Measurements from ENCODE around the gene BABAM2. TPM values are rescaled to one million over a fixed set of nuclear protein-coding genes. Genes with fewer than 3 reads are reported as not detected.

The BABAM2 gene
- polyA plus RNA-seq, 1 experiment = 32.6 TPM

GRCh38 chr2:27942612-27943547 lies 52.4 kb downstream of the BABAM2 start:
- H3K36me3 ChIP-seq (ENCODE audit: control insufficient read depth, insufficient read depth, low read length) = peaks cover 4% of the 10 kb centered on the region; the same call in 1 of the 2 replicates
- ChIA-PET CTCF (interaction anchor here (0.6 to 1.3 kb wide), 2 partner anchors 12 to 145 kb away, joined by 3 read pairs; no protein-coding TSS in a partner anchor), POLR2A (no interaction called here)
- DNase-seq (ENCODE audit: low read depth) = no peak
- no peak overlapping the region for H3K4me3 ChIP-seq (ENCODE audit: low read depth, low read length)
- TF ChIP-seq, protein P1, sequence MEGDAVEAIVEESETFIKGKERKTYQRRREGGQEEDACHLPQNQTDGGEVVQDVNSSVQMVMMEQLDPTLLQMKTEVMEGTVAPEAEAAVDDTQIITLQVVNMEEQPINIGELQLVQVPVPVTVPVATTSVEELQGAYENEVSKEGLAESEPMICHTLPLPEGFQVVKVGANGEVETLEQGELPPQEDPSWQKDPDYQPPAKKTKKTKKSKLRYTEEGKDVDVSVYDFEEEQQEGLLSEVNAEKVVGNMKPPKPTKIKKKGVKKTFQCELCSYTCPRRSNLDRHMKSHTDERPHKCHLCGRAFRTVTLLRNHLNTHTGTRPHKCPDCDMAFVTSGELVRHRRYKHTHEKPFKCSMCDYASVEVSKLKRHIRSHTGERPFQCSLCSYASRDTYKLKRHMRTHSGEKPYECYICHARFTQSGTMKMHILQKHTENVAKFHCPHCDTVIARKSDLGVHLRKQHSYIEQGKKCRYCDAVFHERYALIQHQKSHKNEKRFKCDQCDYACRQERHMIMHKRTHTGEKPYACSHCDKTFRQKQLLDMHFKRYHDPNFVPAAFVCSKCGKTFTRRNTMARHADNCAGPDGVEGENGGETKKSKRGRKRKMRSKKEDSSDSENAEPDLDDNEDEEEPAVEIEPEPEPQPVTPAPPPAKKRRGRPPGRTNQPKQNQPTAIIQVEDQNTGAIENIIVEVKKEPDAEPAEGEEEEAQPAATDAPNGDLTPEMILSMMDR (IDR thresholded peaks at IDR 0.05; ENCODE audit: insufficient read depth, low read depth, low read length) = no peak
- no peaks in the 10 kb centered on the region for H3K27me3 ChIP-seq (ENCODE audit: control insufficient read depth, insufficient read depth, low read length)

DNA sequence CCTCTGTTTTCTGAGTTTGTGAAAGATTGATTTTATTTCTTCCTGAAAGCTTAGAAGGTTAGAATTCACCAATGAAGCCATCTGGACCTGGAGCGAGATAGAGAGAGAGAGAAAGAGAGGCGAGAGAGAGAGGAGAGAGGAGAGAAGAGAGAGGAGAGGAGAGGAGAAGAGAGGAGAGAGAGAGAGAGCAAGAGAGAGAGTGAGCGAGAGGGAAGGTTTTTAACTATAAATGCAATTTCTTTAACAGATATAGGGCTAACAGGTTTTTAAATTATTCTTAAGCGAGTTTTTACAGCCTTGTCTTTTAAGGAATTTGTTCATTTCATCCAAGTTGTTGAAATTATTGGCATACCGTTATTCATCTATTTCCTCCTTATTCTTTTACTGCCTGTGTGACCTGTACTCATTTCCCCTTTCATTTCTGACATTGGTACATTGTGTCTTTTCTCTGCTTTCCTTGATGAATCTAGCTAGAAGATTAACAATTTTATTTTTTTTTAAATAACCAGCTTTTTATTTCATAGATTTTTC lies 56.1 kb downstream of the BABAM2 start:
- TF ChIP-seq, protein P1 (IDR thresholded peaks at IDR 0.05; ENCODE audit: insufficient read depth, low read depth, low read length) = no peak
- no peak overlapping the region for H3K4me3 ChIP-seq (ENCODE audit: low read depth, low read length)
- H3K27me3 ChIP-seq (ENCODE audit: control insufficient read depth, insufficient read depth, low read length) = no peaks in the 10 kb centered on the region
- DNase-seq (ENCODE audit: low read depth) = no peak
- H3K36me3 ChIP-seq (ENCODE audit: control insufficient read depth, insufficient read depth, low read length) = peaks cover 4% of the 10 kb centered on the region; the same call in 1 of the 2 replicates
- ChIA-PET CTCF (no interaction called here), POLR2A (no interaction called here)

DNA sequence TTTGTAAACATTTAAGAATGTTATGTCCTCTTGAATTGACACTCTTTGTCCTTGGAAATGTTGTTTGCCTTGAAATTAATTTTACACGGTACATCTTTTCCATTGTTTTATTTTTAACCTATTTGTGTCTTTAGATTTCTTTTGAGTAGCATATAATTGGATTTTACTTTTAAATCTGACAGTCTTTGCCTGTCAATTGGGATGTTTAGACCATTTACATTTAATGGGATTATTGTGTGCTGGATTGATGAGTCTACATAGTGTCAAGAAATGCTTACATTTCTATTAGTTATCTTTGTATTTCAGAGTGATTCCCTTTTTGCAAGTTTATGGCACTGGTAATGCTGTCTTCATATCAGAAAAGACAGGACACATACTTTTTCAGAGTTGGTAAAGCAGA lies 61.5 kb downstream of the BABAM2 start:
- POLR2A ChIA-PET = no interaction called here
- Histone ChIP-seq H3K4me3 (ENCODE audit: low read depth, low read length) (no peak overlapping the region), H3K36me3 (ENCODE audit: control insufficient read depth, insufficient read depth, low read length) (no peaks in the 10 kb centered on the region), H3K27me3 (ENCODE audit: control insufficient read depth, insufficient read depth, low read length) (no peaks in the 10 kb centered on the region)
- CTCF ChIA-PET = no interaction called here
- no peak for DNase-seq (ENCODE audit: low read depth)
- TF ChIP-seq, protein P1 (IDR thresholded peaks at IDR 0.05; ENCODE audit: insufficient read depth, low read depth, low read length) = no peak

DNA sequence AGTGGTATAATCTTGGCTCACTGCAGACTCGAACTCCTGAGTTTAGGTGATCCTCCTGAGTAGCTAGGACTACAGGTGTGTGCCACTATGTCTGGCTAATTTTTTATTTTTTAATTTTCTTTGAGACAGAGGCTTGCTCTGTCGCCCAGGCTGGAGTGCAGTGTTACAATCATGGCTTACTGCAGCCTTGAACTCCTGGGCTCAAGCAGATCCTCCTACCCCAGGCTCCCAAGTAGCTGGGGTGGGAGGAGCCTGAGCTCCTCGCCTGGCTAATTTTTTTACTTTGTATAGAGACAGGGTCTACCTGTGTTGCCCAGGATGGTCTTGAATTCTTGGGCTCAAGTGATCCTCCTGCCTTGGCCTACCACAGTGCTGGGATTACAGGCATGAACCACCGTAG lies 62.5 kb downstream of the BABAM2 start:
- TF ChIP-seq, protein P1 (IDR thresholded peaks at IDR 0.05; ENCODE audit: insufficient read depth, low read depth, low read length) = no peak
- CTCF ChIA-PET = interaction anchor here (1.2 to 1.3 kb wide), 2 partner anchors 9 to 249 kb away, joined by 3 to 5 read pairs; no protein-coding TSS in a partner anchor

DNA sequence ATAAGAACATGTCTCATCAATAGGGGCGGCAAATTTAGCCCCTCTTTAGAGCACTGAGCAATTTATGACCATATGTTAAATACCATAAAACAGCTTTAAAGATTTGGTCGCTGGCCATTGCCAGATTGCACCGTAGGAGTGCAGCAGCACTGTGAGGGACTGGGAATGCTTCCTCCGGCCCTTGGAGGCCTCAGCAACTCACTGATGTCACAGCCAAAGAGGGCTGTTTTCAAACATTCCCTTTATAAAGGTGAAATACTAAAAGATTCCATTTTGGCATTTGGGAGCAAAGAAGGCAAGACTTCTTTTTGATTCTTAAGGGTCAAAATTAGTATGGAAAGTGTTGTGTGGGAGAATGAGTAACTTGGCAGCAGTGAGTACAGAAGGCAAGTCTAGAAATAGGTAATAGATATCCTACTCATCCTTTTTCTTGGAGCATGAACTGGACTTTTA lies 63.7 kb downstream of the BABAM2 start:
- no peaks in the 10 kb centered on the region for H3K27me3 ChIP-seq (ENCODE audit: control insufficient read depth, insufficient read depth, low read length)
- ChIA-PET CTCF (interaction anchor here (0.9 to 1.3 kb wide), 3 partner anchors 202 to 479 kb away, joined by 3 to 4 read pairs (median 3); no protein-coding TSS in a partner anchor), POLR2A (interaction anchor here (0.8 kb wide), 1 partner anchor 231 kb away, joined by 3 read pairs; no protein-coding TSS in a partner anchor)
- no peaks in the 10 kb centered on the region for H3K36me3 ChIP-seq (ENCODE audit: control insufficient read depth, insufficient read depth, low read length)
- no peak for DNase-seq (ENCODE audit: low read depth)
- TF ChIP-seq, protein P1 (IDR thresholded peaks at IDR 0.05; ENCODE audit: insufficient read depth, low read depth, low read length) = no peak
- H3K4me3 ChIP-seq (ENCODE audit: low read depth, low read length) = no peak overlapping the region

More for the DNA sequence above, 62.5 kb downstream of the BABAM2 start:
- no peak overlapping the region for H3K4me3 ChIP-seq (ENCODE audit: low read depth, low read length)
- POLR2A ChIA-PET = no interaction called here
- no peak for DNase-seq (ENCODE audit: low read depth)
- H3K36me3 ChIP-seq (ENCODE audit: control insufficient read depth, insufficient read depth, low read length) = no peaks in the 10 kb centered on the region
- no peaks in the 10 kb centered on the region for H3K27me3 ChIP-seq (ENCODE audit: control insufficient read depth, insufficient read depth, low read length)

All from BJ (cell line).